DND-41 (cell line): ENCODE data around the gene GNB5.

Experiments used
- CTCF ChIP-seq: IDR thresholded peaks from 2 replicates; pipeline ENCODE4 v1.5.1; 2012; ENCODE audit warnings: borderline replicate concordance, low read length, moderate library complexity, mild to moderate bottlenecking; ENCODE audit not compliant: poor library complexity, severe bottlenecking; ENCODE audit errors: extremely low read depth
- EZH2 ChIP-seq: IDR thresholded peaks from 3 replicates; pipeline ENCODE4 v1.6.1; 2012; ENCODE audit warnings: borderline replicate concordance, low read depth, mild to moderate bottlenecking, moderate library complexity, low read length, inconsistent platforms; ENCODE audit not compliant: severe bottlenecking

GRCh38 chr15:52097180-52097579, 94.0 kb downstream of the GNB5 start:
- TF ChIP-seq EZH2 (no peak), CTCF (no peak)
